ENCODE results near the gene TMEM232.

GRCh38 chr5:110397281-110397680 lies 329.2 kb downstream of the TMEM232 start:
- TF ChIP-seq CTCF (optimal IDR thresholded peaks at IDR 0.05 in 1 of 3, IDR thresholded peaks at IDR 0.05 in 1 of 3, conservative IDR thresholded peaks at IDR 0.05 in 1 of 3; ENCODE audit: extremely low read depth in 1 of 3, insufficient read depth in 2 of 3, low read length in 3 of 3): no peak
- no peak for TF ChIP-seq EZH2 (IDR thresholded peaks at IDR 0.05; ENCODE audit: low read length)

Data from keratinocyte (primary cell).